Inferior parietal cortex (tissue), 1 donor: ENCODE measurements around the gene CUTA.

Experiments used
- DNase-seq: peaks from one replicate; pipeline ENCODE4 v3.0.0-alpha.2; 2016; ENCODE audit errors: extremely low spot score

The CUTA gene

DNA sequence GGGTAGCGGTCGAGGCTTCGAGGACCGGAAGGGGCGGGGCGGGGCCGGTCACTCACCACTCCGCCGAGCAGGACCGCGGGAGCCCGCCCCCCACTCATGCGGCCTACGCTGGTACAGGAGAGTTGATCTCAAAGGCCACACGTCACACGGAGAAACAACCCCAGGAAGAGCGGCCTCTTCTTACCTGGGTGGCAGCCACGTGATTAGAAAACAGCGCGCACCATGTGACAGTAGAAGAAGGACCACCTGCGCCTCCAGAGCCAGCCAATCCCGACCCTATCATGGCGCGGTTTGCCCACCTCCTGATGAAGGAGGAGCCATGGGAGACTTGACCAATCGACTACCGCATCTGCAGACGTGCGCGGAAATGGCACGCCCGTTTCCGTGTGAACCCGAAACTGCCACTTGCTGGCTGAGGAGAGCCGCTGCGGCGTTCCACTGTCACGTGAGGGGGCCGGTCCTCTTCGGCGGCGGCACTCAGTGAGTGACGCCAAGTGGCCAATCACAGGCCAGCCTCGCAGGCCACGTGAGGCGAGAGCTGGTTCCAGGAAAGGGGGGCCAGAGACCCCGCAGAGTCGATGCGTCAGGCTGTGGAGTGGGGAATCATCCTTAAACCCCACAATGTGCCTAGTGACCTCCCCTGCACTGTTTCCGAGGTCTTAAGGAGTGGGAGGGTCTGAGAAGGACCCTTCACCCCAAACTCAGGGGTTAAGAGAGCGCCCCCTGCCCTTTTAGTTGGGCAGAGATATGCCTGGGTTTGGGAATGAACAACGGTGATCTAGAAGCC, at the start of gene CUTA:
CUTA (minus strand) TSS at position 205 of the 787 bp plus-strand sequence; CDS start at position 98, 107 bp downstream.
- peak; percentile 100 for DNase-seq

- DNase-seq: no peak
Observed at GRCh38 chr6:33467091-33467490, 49.2 kb upstream of the CUTA start.

DNA sequence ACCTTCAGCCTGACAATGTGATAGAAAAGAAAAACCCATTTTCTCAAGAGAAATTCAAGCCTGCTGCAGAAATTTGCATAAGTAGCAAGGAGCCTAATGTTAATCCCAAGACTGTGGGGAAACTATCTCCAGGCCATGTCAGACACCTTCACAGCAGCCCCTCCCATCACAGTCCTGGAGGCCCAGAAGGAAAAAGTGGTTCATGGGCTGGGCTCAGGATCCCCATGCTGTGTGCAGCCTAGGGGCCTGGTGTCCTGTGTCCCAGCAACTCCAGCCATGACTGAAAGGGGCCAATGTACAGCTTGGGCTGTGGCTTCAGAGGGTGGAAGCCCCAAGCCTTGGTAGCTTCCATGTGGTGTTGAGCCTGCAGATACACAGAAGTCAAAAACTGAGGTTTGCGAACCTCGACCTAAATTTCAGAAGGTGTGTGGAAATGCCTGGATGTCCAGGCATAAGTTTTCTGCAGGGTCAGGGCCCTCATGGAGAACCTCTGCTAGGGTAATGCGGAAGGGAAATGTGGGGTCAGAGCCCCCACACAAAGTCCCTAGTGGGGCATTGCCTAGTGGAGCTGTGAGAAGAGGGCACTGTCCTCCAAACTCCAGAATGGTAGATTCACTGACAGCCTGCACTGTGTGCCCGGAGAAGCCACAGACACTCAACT, 48.3 kb upstream of the CUTA start:
- DNase-seq: no peak

DNA sequence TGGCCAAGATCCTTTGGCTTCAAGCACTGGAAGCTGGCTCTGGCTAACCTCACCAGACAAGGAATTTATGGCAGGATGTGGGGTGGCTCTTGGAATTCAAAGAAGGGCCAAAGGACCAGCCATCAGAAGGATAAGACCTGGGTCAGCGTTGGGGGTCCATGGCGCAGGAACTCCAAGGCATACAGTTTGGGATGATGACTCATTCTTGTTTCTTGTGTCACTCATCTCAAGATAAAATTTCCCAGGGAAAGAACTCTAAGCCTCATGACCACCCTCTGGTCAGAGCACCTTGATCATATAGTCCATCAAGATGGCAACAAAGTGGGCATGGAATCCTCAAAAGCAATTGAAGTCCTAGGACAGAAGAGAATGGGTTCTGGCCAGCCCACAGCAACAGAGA, 41.3 kb upstream of the CUTA start:
- no peak for DNase-seq

DNA sequence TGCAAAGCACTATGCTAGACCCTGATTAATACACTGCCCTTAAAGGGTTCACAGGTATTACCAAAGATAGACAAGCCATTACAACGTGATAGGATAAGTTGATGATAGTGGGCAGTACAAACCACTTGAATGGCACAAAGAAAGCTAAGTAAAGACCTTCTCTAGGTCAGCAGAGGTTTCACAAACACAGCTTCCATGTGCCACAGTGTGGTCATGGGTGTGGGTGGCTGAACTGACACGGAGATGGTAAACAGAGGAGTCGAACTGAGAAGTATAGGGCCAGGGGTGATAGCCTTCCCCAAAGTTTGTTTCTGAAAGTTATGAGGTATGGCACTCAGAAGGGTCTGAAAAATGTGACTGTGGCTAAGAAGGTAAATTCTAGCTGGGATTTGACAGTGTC, 40.8 kb upstream of the CUTA start:
- no peak for DNase-seq

GRCh38 chr6:33456156-33456555, 38.2 kb upstream of the CUTA start:
- no peak for DNase-seq

- DNase-seq: no peak
Observed at GRCh38 chr6:33455051-33455450, 37.1 kb upstream of the CUTA start.

GRCh38 chr6:33454009-33454946, 36.4 kb upstream of the CUTA start, which contains the start of gene ZBTB9:
ZBTB9 (plus strand) TSS chr6:33454576; CDS start chr6:33455101, 525 bp downstream.
- DNase-seq: peak; percentile 98

GRCh38 chr6:33453393-33454008, 35.6 kb upstream of the CUTA start:
- DNase-seq: no peak

DNA sequence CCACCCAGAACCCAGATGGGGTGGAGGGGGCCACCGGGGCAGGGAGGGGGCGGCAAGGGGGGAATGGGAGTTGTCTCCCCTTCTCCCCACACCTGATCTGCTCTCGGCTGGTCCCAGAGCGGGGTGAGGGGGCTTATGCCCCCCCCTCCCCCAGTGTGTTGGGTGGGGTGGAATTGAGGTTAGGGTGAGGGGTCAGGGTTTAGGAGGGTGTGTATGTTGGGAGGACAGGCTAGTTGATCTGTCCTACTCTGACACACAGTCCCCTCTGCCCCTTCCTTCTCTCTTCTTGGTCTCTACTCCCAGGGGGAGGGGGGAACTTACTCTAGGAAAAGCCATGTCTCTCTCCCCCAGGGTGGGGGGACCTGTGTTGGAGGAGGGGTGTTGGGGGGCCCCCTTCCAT, 34.6 kb upstream of the CUTA start:
- no peak for DNase-seq

DNA sequence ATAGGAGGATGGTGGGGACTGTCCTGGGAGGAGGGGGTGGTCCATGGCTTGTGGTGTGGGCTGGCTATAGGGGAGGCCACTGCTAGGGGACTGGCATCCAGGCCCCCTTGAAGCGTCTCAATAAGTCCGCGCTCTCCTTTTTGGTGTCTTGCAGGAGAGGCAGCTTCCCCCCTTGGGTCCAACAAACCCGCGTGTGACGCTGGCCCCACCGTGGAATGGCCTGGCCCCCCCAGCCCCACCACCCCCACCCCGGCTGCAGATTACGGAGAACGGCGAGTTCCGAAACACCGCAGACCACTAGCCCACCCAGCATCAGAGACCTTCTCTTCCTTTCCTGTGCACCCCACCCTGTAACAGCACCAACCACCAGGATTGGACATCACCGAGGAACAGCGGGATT, 33.7 kb upstream of the CUTA start:
- DNase-seq: no peak

- DNase-seq: no peak
Observed at GRCh38 chr6:33450434-33450833, 32.5 kb upstream of the CUTA start.

GRCh38 chr6:33446356-33446755, 28.4 kb upstream of the CUTA start:
- DNase-seq: no peak

- DNase-seq: no peak
Observed at GRCh38 chr6:33445119-33445603, 27.3 kb upstream of the CUTA start.

DNA sequence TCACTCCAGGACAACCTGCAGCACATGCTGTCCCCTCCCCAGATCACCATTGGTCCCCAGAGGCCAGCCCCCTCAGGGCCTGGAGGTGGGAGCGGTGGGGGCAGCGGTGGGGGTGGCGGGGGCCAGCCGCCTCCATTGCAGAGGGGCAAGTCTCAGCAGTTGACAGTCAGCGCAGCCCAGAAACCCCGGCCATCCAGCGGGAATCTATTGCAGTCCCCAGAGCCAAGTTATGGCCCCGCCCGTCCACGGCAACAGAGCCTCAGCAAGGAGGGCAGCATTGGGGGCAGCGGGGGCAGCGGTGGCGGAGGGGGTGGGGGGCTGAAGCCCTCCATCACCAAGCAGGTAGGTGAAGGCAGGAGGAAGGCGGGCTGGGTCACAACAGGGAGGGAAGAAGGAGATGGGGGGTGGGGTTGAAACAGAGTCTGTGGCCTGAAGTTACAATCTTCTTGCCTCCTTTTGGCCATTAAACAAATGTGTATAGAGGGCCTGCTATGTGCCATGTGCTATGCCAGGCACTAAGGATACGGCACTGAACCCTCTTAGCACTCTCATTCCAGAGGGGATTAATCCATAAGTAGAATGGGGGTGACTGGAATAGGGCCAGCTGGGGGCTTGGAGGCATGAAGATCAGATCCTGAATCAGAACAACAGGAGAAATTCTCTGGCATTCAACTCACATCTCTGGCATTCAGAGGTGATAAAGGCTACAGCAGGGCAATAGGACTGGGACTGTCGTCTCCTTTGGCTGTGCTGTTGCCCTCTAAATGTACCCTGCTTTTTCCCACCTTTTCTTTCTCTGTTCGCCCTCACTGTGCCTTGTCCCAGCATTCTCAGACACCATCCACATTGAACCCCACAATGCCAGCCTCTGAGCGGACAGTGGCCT, 26.0 kb upstream of the CUTA start:
- DNase-seq: no peak

- DNase-seq: no peak
Observed at GRCh38 chr6:33443025-33443424, 25.1 kb upstream of the CUTA start.

- DNase-seq: no peak
Observed at GRCh38 chr6:33442283-33442682, 24.4 kb upstream of the CUTA start.

DNA sequence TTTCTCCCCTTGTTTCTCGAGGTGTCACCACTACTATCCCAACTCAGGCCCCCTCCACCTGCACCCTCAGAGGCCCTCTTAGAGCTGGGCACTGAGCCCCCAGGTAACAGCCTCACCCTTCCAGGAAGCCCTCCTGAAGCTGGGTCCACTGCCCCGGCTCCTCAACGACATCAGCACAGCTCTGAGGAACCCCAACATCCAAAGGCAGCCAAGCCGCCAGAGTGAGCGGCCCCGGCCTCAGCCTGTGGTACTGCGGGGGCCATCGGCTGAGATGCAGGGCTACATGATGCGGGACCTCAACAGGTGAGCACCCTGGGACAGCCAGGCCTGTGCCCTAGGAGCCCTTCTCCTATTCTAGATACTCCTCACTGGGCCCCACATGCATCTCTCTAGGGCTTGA, 23.6 kb upstream of the CUTA start:
- DNase-seq: no peak

GRCh38 chr6:33440649-33441309, 22.9 kb upstream of the CUTA start:
- DNase-seq: no peak
